Stimulated activated CD8-positive, alpha-beta memory T cell treated with anti-CD3 and anti-CD28 coated beads, Interleukin-12 subunit alpha, Interleukin-12 subunit beta, amount 100 ng/mL, for 24 hours (primary cell): Measurements from ENCODE around the gene NOL4L.

Experiments used
- DNase-seq: peaks from one replicate; pipeline ENCODE4 v3.0.0-alpha.2; 2020; ENCODE audit errors: extremely low read depth

Gene NOL4L, protein sequence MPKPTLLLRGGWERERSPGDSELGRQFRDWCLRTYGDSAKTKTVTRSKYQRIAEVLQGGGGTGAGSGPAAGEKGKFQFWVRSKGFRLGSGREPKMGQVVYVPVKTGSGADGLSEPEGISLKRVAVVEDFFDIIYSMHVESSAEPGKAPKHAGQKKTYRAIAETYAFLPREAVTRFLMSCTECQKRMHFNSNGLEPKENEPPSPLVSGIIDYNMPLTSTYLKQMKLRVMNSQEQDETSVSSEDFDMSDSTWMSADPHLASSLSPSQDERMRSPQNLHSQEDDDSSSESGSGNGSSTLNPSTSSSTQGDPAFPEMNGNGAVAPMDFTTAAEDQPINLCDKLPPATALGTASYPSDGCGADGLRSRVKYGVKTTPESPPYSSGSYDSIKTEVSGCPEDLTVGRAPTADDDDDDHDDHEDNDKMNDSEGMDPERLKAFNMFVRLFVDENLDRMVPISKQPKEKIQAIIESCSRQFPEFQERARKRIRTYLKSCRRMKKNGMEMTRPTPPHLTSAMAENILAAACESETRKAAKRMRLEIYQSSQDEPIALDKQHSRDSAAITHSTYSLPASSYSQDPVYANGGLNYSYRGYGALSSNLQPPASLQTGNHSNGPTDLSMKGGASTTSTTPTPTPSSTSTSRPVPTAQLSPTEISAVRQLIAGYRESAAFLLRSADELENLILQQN

DNA sequence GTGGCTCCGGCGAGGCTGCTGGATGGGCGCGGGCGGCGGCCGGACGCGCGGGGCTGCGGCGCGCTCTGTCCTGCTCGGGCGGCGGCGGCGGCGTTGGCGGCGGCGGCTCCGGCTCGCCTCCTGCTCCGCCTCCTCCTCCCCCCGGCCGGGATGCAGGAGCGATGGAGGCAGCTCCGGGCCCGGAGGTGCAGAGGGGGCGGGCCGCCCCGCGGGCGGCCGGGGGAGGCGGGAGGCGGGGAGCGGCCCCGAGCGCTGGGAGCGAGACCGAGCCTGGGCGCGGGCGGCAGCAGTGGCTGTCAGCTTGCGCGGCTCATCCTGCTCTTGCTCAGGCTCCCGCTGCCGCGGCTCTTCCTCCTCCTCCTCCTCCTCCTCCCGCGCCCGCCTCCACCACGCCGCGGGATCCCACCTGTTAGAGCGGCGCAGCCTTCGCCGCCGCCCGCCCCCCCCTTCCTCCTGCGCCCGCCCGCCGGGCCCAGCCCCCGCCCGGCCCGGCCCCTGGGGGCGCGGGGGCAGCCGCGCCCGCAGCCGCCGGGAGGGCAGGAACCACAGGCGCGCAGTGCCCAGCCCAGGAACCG is at the start of gene NOL4L:
Gene NOL4L (minus strand): TSS at position 323 of the 575 bp plus-strand sequence. CDS start 443 bp downstream, outside the sequence.
- no peak for DNase-seq

DNA sequence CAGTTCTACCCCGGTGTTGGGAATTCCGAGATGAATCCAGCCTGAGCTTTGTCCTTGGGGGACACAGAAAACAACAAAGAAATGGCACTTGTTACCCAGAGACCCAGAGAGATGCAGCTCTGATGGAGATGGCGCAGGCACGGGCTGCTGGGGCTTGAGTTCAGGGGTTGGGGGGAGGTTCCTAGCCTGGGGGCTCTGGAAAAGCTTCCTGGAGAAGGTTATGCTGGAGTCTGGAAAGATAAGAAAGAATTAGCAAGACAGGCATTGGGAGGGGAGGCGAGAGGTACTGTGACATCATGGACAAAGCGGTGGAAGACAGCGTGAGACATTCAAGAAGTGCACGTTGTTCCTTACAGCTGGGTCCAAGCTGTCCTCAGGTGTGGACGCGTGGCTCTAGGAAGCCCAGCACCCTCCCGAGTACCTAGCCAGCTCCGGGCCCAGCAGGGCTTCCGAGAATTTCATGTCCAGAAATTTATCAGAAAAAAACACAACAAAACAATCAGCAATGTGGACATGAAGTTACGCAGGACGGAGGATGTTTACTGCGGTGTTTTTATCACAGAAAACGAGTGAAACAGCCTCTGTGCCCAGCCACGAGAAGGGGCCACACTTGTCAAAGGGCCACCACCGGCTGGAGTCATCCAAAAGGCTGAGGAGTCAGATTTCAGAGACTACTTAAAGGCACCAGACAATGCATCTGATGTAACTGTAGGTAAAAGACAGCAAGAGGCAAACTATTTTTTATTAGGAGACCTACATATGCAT is 49.1 kb upstream of the NOL4L start:
- DNase-seq, result no peak

DNA sequence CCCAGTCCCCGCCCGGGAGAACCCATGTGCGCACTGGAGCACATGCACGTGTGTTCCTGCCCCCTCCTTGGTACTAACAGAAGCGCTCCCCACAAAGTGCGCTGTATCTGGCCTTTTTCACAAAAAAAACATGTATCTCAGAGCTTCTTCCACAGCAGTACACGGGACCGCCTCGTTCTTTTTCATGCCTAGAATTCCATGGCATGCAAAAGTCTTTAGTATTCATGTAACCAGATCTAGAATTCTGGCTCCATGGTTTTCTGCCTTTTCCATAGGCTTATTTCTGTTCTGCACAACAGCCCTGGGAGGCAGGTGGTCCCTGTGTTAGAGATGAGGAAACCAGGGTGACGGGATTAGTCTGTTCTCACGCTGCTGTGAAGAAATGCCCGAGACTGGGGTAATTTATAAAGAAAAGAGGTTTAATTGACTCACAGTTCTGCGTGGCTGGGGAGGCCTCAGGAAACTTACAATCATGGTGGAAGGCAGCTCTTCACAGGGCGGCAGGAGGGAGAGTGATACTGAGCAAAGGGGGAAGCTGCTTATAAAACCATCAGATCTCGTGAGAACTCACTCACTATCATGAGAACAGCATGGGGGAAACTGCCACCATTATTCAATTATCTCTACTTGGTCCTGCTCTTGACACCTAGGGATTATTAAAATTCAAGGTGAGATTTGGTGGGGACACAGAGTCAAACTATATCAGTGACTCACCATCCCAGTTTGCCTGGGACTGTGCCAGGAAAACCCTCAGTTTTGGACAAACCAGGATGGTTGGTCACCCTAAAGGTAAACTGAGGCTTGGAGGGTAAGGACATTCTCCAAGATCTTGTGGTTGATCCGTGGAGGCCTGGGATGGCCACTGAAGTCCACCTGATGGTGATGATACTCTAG is 47.6 kb upstream of the NOL4L start:
- no peak for DNase-seq

DNA sequence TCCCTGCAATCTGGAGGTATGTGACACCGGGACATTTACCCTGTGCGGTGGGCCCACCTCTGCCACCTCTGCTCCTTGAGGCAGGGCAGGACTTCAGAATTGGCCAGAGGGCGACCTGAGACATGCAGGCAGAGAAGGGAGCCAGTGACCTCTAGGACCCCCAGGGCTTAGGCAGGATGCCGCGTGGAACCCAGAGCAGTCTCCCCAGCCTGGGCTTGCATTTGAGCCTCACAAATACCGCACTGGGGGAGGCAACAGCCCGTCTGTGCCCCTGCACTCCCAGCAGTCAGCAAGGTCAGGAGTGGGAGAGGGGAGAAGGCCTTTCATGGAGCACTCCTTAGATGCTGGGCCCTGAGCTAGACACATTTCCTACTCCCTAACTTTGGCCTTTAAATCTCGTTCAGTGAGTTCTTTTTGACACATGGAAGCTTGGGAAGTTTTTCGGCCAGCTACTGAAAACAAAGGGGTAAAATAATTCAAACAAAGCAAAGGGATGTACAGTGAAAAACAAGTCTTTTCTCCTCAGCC is 46.9 kb upstream of the NOL4L start:
- no peak for DNase-seq

DNA sequence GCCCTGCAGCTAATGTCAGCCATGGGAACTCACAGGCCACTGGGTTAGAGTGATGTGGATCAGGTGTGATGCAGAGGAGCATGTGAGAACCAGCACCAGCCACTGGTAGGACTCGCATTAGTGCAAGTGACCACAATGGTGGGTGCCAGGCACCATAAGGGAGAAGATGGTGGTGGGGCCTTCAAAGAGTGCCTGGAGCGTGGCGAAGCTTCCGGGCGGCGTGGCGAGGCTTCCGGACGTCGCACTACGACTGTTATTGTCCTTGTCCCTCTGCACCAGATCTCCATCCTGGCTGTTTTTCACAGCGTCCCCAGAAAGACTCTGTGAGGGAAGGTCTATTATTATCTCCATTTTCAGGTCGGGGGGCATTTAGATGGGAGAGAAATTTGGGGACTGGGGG is 44.7 kb upstream of the NOL4L start:
- DNase-seq, result no peak

DNA sequence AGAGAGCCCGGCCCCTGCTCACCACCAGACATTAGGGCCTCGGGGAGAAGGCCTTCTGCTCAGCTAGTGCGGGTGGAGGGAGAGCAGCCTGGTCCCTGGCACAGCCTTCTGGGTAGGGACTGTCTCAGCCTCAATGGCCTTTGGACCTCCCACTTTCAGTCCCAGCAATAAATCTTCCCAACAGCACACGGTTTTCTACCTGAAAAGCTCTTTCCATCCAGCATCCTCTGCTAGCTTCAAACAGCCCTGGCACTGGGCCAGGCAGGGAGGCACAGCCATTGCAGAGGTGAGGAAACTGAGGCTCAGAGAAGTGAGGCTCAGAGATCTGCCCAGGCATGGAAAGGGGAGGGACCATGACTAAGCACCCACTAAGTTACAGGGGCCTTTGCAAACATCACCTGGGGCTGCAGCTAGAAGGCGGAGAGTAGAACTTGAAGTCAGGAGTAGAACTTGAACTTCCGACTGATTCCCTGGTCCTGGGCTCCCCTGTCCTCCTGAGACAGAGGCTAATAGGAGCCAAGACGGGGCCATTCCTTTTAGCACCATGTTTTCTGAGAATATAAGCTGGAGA is 43.9 kb upstream of the NOL4L start:
- no peak for DNase-seq

DNA sequence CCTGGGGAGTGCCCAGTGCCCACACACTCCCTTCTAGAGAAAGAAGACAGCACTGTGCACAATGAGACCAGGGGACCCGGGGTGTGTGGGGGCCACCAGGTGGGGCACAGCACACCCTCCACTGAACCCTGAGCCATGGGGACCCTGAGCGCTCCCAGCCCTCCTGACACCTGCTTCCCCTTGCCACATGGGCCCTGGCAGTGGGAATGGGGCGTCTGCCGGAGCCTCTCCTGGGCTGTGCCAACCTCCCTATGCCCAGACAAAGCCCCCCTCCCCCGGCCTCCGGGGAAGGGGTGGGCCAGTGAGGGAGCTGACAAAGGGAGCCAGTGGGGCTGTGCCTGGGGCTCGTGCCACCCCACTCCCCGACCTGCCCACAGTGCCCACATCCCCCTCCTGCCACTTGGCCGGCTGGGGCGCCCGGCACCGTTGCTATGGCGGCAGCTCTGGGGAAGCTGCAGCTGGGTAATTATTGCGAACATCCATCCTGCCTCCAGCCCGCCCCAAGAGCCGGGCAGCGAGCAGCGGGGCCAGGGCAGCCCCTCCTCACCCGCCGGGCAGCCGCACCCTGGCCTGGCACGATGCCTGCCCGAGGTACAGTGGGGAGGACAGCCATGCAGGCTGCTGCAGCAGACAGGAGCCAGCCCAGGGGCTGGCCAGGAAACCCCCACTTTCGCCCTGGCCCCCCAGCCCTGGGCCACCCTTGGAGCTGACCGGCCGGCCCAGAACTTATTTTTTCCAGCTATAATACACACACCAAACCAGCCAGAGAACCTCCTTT is 41.9 kb upstream of the NOL4L start:
- no peak for DNase-seq

DNA sequence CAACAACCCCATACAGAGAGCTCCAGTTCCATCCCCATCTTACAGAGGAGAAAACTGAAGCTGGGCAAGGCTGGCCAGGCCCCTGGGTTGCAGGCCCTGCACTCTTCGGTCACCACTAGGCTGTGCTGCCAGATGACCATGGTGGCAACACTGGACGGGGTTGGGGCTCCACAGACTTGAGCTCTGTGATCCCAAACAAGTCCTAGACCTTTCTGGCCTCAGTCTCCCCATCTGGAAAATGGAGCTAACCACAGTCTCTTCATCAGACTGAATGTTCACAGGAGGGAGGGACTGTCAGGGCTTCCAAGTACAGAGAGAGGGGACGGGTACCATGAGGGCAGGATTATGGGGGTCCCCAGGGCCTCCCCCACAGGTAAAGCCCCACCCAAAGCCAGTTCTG is 41.3 kb upstream of the NOL4L start:
- no peak for DNase-seq

DNA sequence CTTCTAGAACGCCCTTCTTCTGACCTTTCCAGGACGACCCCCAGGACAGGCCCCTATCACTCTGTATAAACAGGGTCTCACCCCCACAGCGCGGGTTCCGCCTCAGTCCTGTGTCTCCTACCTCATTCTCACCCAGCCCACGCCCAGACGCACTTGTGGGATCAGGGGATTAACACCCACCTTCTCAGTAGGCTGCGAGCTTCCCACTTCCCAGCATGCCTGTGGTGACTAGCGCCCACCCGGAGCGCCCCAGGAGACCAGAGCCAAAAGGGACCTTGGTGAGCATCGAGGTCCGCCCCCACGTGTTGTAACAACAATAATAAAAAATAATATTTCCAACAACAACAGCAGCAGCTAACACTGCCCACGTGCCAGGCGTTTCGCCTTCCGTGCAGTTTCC is 40.9 kb upstream of the NOL4L start:
- DNase-seq, result no peak

DNA sequence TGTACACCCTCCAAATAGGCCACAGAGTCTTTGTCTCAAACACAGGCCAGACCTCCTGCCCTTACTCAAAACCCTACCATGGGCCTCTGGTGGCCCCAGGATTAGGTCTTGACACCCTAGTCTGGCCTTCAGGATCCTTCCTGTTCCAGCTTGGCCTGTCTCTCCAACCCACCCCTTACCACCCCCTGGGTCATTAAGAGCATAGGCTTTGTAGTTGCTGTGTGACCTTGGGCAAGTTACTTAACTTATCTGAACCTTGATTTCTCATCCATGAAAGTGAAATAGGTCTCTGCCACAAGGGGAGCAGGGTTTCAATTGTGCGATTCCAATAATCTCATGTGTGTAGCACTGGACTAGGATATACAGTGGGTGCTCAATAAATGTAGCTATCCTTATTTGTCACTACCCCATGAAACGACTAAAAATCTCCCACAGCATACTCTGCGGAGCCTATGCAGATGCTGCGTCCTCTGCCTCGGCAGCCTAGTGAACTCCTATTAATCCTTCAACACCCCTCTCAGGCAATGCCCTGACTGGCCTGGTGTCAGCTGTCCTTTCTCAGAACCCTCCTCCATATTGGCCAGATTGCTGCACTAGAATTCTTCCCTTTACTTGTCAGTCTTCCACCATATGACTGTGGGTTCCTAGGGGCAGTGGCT is 39.7 kb upstream of the NOL4L start:
- no peak for DNase-seq

DNA sequence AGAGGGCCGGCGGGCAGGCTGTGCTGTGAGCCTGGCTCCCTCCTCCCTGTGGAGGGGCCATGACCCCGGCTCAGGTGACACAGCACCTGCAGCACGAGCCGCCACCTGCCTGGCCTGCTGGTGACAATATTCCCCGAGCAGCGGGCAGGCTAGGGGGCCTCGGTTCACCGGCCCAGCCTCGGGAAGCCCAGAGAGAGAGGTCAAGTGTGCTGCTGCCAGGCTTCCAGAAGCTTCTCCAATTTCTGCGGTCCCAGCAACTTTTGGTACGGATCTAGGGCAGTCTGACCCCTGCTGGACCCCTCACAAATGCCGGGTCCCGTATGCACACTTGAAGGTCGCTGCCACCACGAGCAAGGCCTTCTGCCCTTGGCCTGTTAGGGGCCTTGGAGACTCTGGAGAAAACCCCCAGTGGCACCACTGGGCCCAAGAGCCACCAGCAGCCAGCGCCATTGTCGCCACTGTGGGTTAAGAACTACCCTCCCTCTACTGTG is 38.6 kb upstream of the NOL4L start:
- DNase-seq, result no peak

DNA sequence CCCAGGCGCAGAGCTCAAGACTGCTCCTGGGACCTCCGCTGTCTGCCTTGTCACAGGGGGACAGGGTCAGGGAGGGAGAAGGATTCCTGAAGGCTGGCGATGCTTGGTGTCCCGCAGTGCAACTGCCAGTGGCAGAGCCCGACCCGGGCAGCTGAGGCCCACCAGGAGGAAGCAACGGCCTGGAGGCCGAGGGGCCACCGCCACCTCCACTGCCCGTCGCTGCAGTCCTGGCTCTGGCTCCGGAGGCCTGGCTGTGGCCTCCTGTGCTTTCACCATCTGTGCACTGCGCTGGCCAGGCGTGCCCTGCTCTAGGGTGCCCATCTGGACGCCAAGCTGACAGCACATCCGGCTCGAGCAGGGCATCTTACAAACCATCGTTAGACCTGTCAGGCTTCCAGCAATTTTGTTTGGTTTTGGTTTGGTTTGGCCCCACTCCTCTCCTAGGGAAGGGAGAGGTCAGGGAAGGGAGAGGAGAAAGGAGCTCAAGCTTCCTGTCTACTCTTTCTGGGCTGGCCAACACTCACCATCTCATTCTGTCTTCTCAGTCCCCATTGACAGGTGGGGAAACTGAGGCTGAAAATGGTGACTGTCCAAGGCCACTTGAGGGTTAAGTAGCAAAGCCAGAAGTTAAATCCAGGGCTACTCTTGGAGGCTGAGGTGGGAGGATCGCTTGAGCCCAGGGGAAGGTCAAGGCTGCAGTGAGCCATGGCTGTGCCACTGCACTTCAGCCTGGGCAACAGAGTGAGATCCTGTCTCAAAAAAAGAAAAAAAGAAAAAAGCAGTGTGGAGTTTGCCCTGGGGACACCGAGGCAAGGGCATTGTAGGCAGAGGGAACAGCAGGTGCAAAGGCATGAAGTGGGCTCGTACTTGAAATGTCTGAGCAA is 37.7 kb upstream of the NOL4L start:
- DNase-seq, result no peak

DNA sequence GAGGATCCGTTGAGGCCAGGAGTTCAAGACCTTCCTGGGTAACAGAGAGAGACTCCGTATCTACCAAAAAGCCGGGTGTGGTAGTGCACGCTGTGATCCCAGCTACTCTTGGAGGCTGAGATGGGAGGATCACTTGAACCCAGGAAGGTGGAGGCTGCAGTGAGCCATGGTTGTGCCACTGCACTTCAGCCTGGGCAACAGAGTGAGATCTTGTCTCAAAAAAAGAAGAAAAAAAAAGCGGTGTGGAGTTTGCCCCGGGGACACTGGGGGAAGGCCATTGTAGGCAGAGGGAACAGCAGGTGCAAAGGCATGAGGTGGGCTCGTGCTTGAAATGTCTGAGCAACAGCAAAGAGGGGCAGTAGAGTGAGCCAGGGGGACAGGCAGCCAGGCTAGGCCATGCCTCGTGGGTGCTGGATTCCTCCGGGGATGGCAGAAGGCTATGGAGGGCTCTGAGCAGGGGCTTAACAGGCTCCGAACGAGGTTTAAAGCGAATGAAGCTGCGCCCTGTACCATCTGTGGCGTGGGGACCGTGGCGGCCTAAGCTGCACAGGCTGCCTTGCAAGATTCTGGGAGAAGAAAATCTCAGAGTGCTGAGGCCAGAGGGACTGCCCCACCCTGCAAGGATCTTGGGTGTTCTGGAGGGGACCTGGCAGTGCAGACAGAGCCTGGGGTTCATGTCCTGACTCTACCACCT is 36.9 kb upstream of the NOL4L start:
- no peak for DNase-seq

DNA sequence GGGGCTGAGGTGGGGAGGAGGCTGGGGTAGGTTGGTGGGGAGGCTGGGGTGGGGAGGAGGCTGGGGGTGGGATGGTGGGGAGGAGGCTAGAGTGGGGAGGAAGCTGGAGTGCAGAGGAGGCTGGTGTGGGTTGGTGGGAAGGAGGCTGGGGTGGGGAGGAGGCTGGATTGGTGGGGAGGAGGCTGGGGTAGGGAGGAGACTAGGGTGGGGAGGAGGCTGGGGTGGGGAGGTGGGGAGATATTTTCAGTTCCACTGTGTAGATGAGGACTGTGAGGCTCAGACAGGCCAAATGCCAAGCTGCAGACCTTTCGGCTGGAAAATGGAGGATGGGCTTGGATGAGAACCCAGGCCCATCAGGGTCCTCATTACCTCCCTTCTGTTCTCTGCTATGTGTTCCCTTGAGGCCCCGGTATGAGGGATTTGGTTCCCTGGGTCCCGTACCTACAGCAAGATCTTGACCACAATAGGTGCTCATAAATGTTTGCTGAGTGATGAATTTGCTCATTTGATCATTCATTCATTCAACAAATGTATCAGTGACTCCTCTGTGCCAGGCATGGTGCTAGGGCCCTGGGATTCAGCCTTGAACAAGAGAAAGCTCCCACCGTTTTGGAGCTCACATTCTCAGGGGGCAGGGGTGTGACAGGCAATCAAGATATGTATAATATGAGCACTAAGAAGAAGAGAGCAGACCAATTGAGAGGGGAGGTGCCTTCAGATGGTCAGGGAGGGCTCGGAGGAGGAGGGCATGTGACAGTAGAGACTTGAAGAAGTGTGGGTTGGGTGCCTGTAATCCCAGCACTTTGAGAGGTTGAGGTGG is 36.1 kb upstream of the NOL4L start:
- no peak for DNase-seq

DNA sequence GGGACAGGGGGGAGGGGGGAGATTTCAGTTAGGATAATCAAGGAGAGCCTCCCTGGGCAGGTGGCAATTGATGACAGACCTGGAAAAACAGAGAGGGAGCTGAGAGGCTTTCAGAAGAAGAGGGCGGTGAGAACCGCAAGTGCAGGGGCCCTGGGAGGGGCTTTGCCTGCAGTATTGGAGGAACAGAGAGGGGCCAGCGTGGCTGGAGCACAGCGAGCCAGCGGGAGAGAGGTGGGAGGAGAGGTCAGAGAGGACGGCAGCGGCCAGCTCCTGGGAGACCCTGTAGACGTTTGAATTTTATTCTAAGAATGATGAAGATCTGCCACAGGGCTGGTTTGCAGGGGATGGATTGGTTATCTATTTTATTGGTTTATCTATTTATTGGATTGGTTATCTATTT is 34.5 kb upstream of the NOL4L start:
- DNase-seq, result no peak

DNA sequence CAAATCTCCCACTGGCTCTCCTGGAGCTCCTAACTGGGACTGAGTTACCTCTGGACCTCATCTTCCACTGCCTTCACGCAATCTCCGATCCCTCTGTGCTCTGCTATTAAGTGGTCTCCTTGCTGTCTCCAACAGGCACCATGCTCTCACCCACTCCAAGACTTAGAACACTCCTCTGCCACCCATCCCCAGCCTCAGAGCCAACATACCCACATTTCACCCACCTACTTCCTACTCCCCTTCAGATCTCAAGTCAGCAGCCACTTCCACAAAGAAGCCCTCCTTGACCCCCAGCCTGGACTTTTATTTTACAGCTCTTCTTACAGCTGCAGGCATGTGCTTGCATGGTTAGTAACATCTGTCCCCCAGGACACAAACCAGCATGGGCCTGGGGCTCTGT is 29.6 kb upstream of the NOL4L start:
- no peak for DNase-seq

DNA sequence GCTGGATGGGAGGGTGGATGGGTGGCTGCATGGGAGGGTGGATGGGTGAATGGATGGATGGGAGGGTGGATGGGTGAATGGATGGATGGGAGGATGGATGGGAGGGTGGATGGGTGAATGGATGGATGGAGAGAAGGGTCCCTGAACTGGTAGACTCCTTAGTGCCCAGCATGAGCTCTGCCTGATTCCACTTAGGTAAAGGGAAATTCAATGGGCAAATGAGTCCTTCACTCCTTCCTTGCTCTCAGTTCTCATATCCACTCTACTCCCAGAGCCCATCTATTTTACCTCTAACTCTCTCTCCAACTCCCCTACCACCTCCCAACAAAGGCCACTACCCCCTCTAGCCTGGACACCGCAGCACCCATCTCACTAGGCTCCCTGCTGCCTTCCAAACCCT is 29.2 kb upstream of the NOL4L start:
- DNase-seq, result no peak
